GM12878 (cell line): Measurements from ENCODE around the gene MAP2K1. TPM values are rescaled to one million over a fixed set of nuclear protein-coding genes. Genes with fewer than 3 reads are reported as not detected.

Experiments
- ATAC-seq: fragments of 200-7000 bp; cut with Tn5 transposase; 3 replicates; pipeline ENCODE4 v1.9.1; 2020; ENCODE audit warnings: mild to moderate bottlenecking, moderate library complexity
- BruUV-seq: library from RNA; stranded (reverse); fragments of 400-500 nt; replicated peaks from 2 replicates; lab custom pipeline; 2021; lab: Mats Ljungman, UMichigan
- CTCF ChIA-PET: fragments of 300-600 bp; sonication (Branson Sonifier 250); formaldehyde crosslinking; extraction: SDS; loops from one replicate; lab custom pipeline; 2021; ENCODE audit warnings: inconsistent platforms; lab: Yijun Ruan, JAX
- POLR2A ChIA-PET: fragments of 350-600 bp; formaldehyde crosslinking; extraction: SDS; loops from one replicate; lab custom pipeline; 2021; ENCODE audit warnings: inconsistent platforms; lab: Charles Lee
- RAD21 ChIA-PET: fragments of 300-600 bp; sonication (Branson Sonifier 250); formaldehyde crosslinking; loops from one replicate; lab custom pipeline; 2023; ENCODE audit warnings: antibody characterized with exemption; ENCODE audit not compliant: unreplicated experiment; lab: Charles Lee
- SMC1A ChIA-PET: fragments of 300-600 bp; sonication (Branson Sonifier 250); formaldehyde crosslinking; loops from one replicate; lab custom pipeline; 2023; ENCODE audit not compliant: unreplicated experiment, uncharacterized antibody; lab: Charles Lee
- DNase-seq: peaks from one replicate; pipeline ENCODE4 v3.0.0-alpha.2; 2011; ENCODE audit warnings: low read depth, low spot score
- FAIRE-seq: peaks from 3 replicates; lab custom pipeline; 2011; peaks lifted over from hg19 to GRCh38; lab: Jason Lieb, UNC
- H2AFZ ChIP-seq: 2 replicates; pipeline ENCODE4 v1.6.0; 2011; ENCODE audit warnings: low read depth, low read length, control low read depth; ENCODE audit not compliant: control insufficient read depth
- H3K27ac ChIP-seq: 2 replicates; pipeline ENCODE4 v1.5.1; 2011; ENCODE audit warnings: control low read depth; ENCODE audit not compliant: control insufficient read depth, insufficient read depth
- H3K27me3 ChIP-seq, 2 experiments: replicated peaks in 1 of 2; 2 replicates each; pipeline versions ENCODE4 v1.6.0 to v1.6.1; 2011; ENCODE audit warnings: low read length in 1 of 2; ENCODE audit not compliant: control insufficient read depth in 2 of 2, insufficient read depth in 2 of 2
- H3K36me3 ChIP-seq, 2 experiments: 2 replicates each; pipeline ENCODE4 v1.5.1; 2011; ENCODE audit warnings: low read length in 1 of 2; ENCODE audit not compliant: control insufficient read depth in 2 of 2, insufficient read depth in 2 of 2
- H3K4me1 ChIP-seq: 2 replicates; pipeline ENCODE4 v1.6.1; 2011; ENCODE audit warnings: mild to moderate bottlenecking, low read length, moderate library complexity, mixed read lengths; ENCODE audit not compliant: control insufficient read depth, insufficient read depth
- H3K4me2 ChIP-seq: 2 replicates; pipeline ENCODE4 v1.6.0; 2011; ENCODE audit warnings: control low read depth; ENCODE audit not compliant: control insufficient read depth, insufficient read depth
- H3K4me3 ChIP-seq: fragments of 200-600 bp; sonication (generic); 2 replicates; pipeline ENCODE4 v1.5.1; 2016
- H3K79me2 ChIP-seq: 2 replicates; pipeline ENCODE4 v1.6.0; 2011; ENCODE audit warnings: low read length; ENCODE audit not compliant: control insufficient read depth, insufficient read depth
- H3K9ac ChIP-seq: 2 replicates; pipeline ENCODE4 v1.8.0; 2011; ENCODE audit warnings: low read length, control low read depth, mixed read lengths; ENCODE audit not compliant: control insufficient read depth, insufficient read depth
- H3K9me3 ChIP-seq: replicated peaks from 3 replicates; pipeline ENCODE4 v1.5.1; 2011; ENCODE audit warnings: mild to moderate bottlenecking, low read length; ENCODE audit not compliant: control insufficient read depth, insufficient read depth
- H4K20me1 ChIP-seq: 2 replicates; pipeline ENCODE4 v1.6.0; 2011; ENCODE audit not compliant: control insufficient read depth, insufficient read depth
- BACH1 ChIP-seq: fragments of 450-650 bp; IDR thresholded peaks from 2 replicates; pipeline ENCODE4 v1.6.1; 2017; ENCODE audit warnings: mild to moderate bottlenecking, borderline replicate concordance
- GATAD2B ChIP-seq: fragments of 450-650 bp; conservative IDR thresholded peaks from 2 replicates; pipeline ENCODE4 v1.6.1; 2017; ENCODE audit warnings: low read depth, mild to moderate bottlenecking, moderate library complexity
- IKZF1 ChIP-seq: fragments of 450-650 bp; conservative IDR thresholded peaks from 2 replicates; pipeline ENCODE4 v1.6.1; 2017; ENCODE audit warnings: antibody characterized with exemption, mild to moderate bottlenecking
- KAT2A ChIP-seq: conservative IDR thresholded peaks from 2 replicates; pipeline ENCODE4 v1.6.1; 2011; ENCODE audit warnings: low read depth, low read length; ENCODE audit not compliant: control insufficient read depth
- MTA2 ChIP-seq: fragments of 450-650 bp; IDR thresholded peaks from 2 replicates; pipeline ENCODE4 v1.6.1; 2016; ENCODE audit warnings: low read depth, mild to moderate bottlenecking, moderate library complexity
- NFIC ChIP-seq: IDR thresholded peaks from 2 replicates; pipeline ENCODE4 v1.6.1; 2012; ENCODE audit warnings: low read depth, mild to moderate bottlenecking, inconsistent platforms, low read length, moderate library complexity
- NFXL1 ChIP-seq: fragments of 450-650 bp; IDR thresholded peaks from 2 replicates; pipeline ENCODE4 v1.6.1; 2017; ENCODE audit warnings: antibody characterized with exemption, mild to moderate bottlenecking, borderline replicate concordance
- NFYB ChIP-seq: IDR thresholded peaks from 2 replicates; pipeline ENCODE4 v1.6.1; 2011; ENCODE audit warnings: low read depth, mild to moderate bottlenecking, low read length, improper control_type of control experiment, moderate library complexity; ENCODE audit not compliant: insufficient read depth
- RCOR1 ChIP-seq: conservative IDR thresholded peaks from 2 replicates; pipeline ENCODE4 v1.6.1; 2012; ENCODE audit warnings: low read depth, low read length, improper control_type of control experiment
- SIX5 ChIP-seq: IDR thresholded peaks from 2 replicates; pipeline ENCODE4 v1.6.1; 2011; ENCODE audit warnings: mild to moderate bottlenecking, low read depth, low read length, moderate library complexity; ENCODE audit not compliant: severe bottlenecking
- SP1 ChIP-seq: IDR thresholded peaks from one replicate; pipeline ENCODE4 v1.6.1; 2011; ENCODE audit warnings: low read depth, low read length
- TBL1XR1 ChIP-seq: IDR thresholded peaks from 2 replicates; pipeline ENCODE4 v1.6.1; 2012; ENCODE audit warnings: low read depth, low read length, improper control_type of control experiment
- TCF12 ChIP-seq: IDR thresholded peaks from 2 replicates; pipeline ENCODE4 v1.6.1; 2011; ENCODE audit warnings: low read depth, mild to moderate bottlenecking, low read length
- TCF3 ChIP-seq: IDR thresholded peaks from 2 replicates; pipeline ENCODE4 v1.6.1; 2012; ENCODE audit warnings: low read depth, mild to moderate bottlenecking, low read length, borderline replicate concordance; ENCODE audit not compliant: insufficient read depth
- ZBTB4 ChIP-seq: fragments of 450-650 bp; formaldehyde crosslinking; IDR thresholded peaks from 2 replicates; pipeline ENCODE4 v1.4.0; 2022; ENCODE audit warnings: mild to moderate bottlenecking, moderate library complexity
- WGBS: methylation state at CpG from one replicate; pipeline ENCODE4 v1.1.6; 2016; ENCODE audit warnings: low lambda C conversion rate; ENCODE audit not compliant: insufficient replicate concordance, insufficient coverage; ENCODE audit errors: missing lambda C conversion rate; 5-methylcytosine and 5-hydroxymethylcytosine counted together
- in situ Hi-C: fragments of 300-500 bp; cut with MboI; formaldehyde crosslinking; loops from 9 replicates; pipeline ENCODE4 v1.14.3; 2018; ENCODE audit warnings: mixed read lengths
- intact Hi-C: fragments of 100-400 bp; cut with micrococcal nuclease; formaldehyde crosslinking; loops from one replicate; pipeline ENCODE4 v1.14.2; 2022; ENCODE audit not compliant: unreplicated experiment
- polyA plus RNA-seq, 11 experiments: library from polyadenylated mRNA; depleted of rRNA in 4 of 11; unstranded in 6 of 11; stranded (reverse) in 5 of 11; fragments of >200 nt; fragmentation: Nextera tagmentation in 4 of 11; fragmentation: Illumina TruSeq in 1 of 11; extraction: Ambion mirVana in 4 of 11; extraction: Trizol in 1 of 11; gene quantifications; 1 replicate in 1 of 11; 2 replicates in 10 of 11; pipeline versions ENCODE4 v1.2.1 to v1.2.3, GENCODE V29; 2011 to 2016; ENCODE audit warnings: inconsistent platforms in 2 of 11, missing spikeins in 2 of 11, low read depth in 1 of 11
- total RNA-seq, 4 experiments: library from RNA; depleted of rRNA in 3 of 4; stranded (reverse); fragments of >200 nt in 3 of 4; fragmentation: Illumina TruSeq in 1 of 4; extraction: Trizol in 1 of 4; gene quantifications; 2 replicates each; pipeline versions ENCODE4 v1.2.1 to v1.2.3, GENCODE V29; 2013 to 2021

Gene MAP2K1
- total and polyA plus RNA-seq, 10 of the 15 experiments (the other 5 are each of a cell fraction or from before 2014, with no cell fraction given) = 11.2 to 112 (median 56.6) TPM

- TF ChIP-seq SP1 = no peak
- TF ChIP-seq GATAD2B = no peak
- no peak for TF ChIP-seq SIX5
- TF ChIP-seq IKZF1 = peak; percentile 29; the same call in 1 of the 2 replicates
- no peak; the same call in 1 of the 2 replicates for TF ChIP-seq NFIC
- TF ChIP-seq NFXL1 = no peak
- TF ChIP-seq KAT2A = no peak
- peak; percentile 54; the same call in 1 of the 2 replicates for TF ChIP-seq NFYB
- TF ChIP-seq TCF12 = peak; percentile 92
- TF ChIP-seq RCOR1 = no peak
Observed at GRCh38 chr15:66472176-66472999, 85.7 kb downstream of the MAP2K1 start (continued).

- ATAC-seq = no peak
- Histone ChIP-seq H3K27me3 (no peaks in the 10 kb centered on the region), H3K9ac (no peak overlapping the region), H3K4me3 (no peak overlapping the region)
- in situ Hi-C loops = no loop called here
- no peak for TF ChIP-seq TBL1XR1
- TF ChIP-seq ZBTB4 (CRISPR knock-in tag) = no peak
- no peak for TF ChIP-seq BACH1
- no peak for TF ChIP-seq TCF3
- no peak for TF ChIP-seq MTA2
- TF ChIP-seq, all 136 proteins: peak for 0
- CTCF ChIA-PET = interaction anchor here (1.4 to 2.5 kb wide), 3 partner anchors 18 to 38 kb away, joined by 3 to 15 read pairs (median 5); partner anchors contain the start of gene SNAPC5
- FAIRE-seq = no peak
- BruUV-seq = no TSS peak
- no peak overlapping the region for H3K4me2 ChIP-seq
- WGBS = 83% methylated on average over 2 of the region's 2 CpGs
- SMC1A ChIA-PET = interaction anchor here (1.3 to 1.7 kb wide), 3 partner anchors 10 to 24 kb away, joined by 4 to 8 read pairs (median 5); partner anchors contain the start of gene SNAPC5
- DNase-seq = no peak
- intact Hi-C loops = no loop called here
- no peaks in the 10 kb centered on the region; the same call in 1 of the 2 replicates for H4K20me1 ChIP-seq
- H3K27ac ChIP-seq = peak overlapping the region; percentile 46; the same call in 1 of the 2 replicates
- POLR2A ChIA-PET = interaction anchor here (0.7 to 1.2 kb wide), 4 partner anchors 10 to 49 kb away, joined by 3 to 5 read pairs (median 4); partner anchors contain the start of genes RPL4, SNAPC5 and ZWILCH
- H3K4me1 ChIP-seq = peaks cover 35% of the 10 kb centered on the region
- peaks cover 16% of the 10 kb centered on the region for H3K79me2 ChIP-seq
- no peak overlapping the region for H2AFZ ChIP-seq
- H3K36me3 ChIP-seq = peaks cover 0 to 3% of the 10 kb centered on the region in 2 experiments; a peak in 3 of 4 replicates
- RAD21 ChIA-PET = interaction anchor here (0.8 to 1.5 kb wide), 5 partner anchors 15 to 114 kb away, joined by 3 to 7 read pairs (median 4); partner anchors contain the start of gene MAP2K1
- H3K9me3 ChIP-seq = no peaks in the 10 kb centered on the region
Observed at GRCh38 chr15:66474135-66474534, 87.4 kb downstream of the MAP2K1 start.
